ENCODE data around the gene CLSTN1. TPM values are rescaled to one million over a fixed set of nuclear protein-coding genes. Genes with fewer than 3 reads are reported as not detected.

The CLSTN1 gene
- total RNA-seq, 1 experiment from 2014 or later: 100 TPM

GRCh38 chr1:9722378-9722749 lies 101.4 kb downstream of the CLSTN1 start:
- no peak overlapping the region for H3K23ac ChIP-seq (ENCODE audit: insufficient read length, low read depth, low read length)
- H3K56ac ChIP-seq (ENCODE audit: insufficient read length, low read depth, low read length): no peak overlapping the region
- H2AK5ac ChIP-seq (ENCODE audit: insufficient read length, low read length): no peak overlapping the region
- WGBS (ENCODE audit: extremely low coverage, insufficient read length, low lambda C conversion rate): no CpG with 5 or more reads among the region's 10 CpGs
- no peak overlapping the region for H3K14ac ChIP-seq (ENCODE audit: insufficient read depth, low read length)
- H3K23me2 ChIP-seq (ENCODE audit: insufficient read length, low read depth, low read length, poor library complexity, severe bottlenecking): peaks cover 3% of the 10 kb centered on the region
- no peak overlapping the region for H3K9ac ChIP-seq (ENCODE audit: extremely low read depth, insufficient read length, low read length)
- H3T11ph ChIP-seq (ENCODE audit: low read length): no peak overlapping the region
- H3K9me3 ChIP-seq (ENCODE audit: control insufficient read depth, low read depth, low read length): no peaks in the 10 kb centered on the region
- no peak overlapping the region for H2AFZ ChIP-seq (ENCODE audit: low read length)
- no peak overlapping the region for H2BK15ac ChIP-seq (ENCODE audit: low read depth, low read length)
- H4K20me1 ChIP-seq (ENCODE audit: control insufficient read depth, insufficient read depth, insufficient read length): no peaks in the 10 kb centered on the region
- H2BK20ac ChIP-seq (ENCODE audit: low read depth, low read length, poor library complexity, severe bottlenecking): no peak overlapping the region
- no peak for DNase-seq
- no peak overlapping the region for H3K27ac Mint-ChIP-seq
- no peak for TF ChIP-seq CTCF (conservative IDR thresholded peaks at IDR 0.05)
- no peak overlapping the region for H4K91ac ChIP-seq (ENCODE audit: insufficient read length, low read depth, low read length)
- H3K9me3 Mint-ChIP-seq: peaks cover 6% of the 10 kb centered on the region in 2 experiments; a peak in 4 of 5 replicates
- H3K4me1 Mint-ChIP-seq: peaks cover 10 to 16% of the 10 kb centered on the region in 2 experiments
- H2BK120ac ChIP-seq (ENCODE audit: low read depth, low read length, poor library complexity, severe bottlenecking): no peak overlapping the region
- H3K27me3 ChIP-seq (ENCODE audit: insufficient read depth, low read length): no peaks in the 10 kb centered on the region
- H3K27me3 Mint-ChIP-seq (ENCODE audit: low read depth): no peaks in the 10 kb centered on the region; the same call in 1 of the 2 replicates
- H3K36me3 Mint-ChIP-seq (ENCODE audit: insufficient read depth in 1 of 3, low read depth in 3 of 3): peaks cover 19 to 33% (median 30%) of the 10 kb centered on the region in 3 experiments
- no peak overlapping the region for H3K27ac ChIP-seq (ENCODE audit: insufficient read length, low read depth, low read length)
- no peak overlapping the region for H3K18ac ChIP-seq (ENCODE audit: insufficient read length, low read depth, low read length)
- H3K4me3 Mint-ChIP-seq: no peak overlapping the region
- H4K8ac ChIP-seq (replicated peaks; ENCODE audit: insufficient read length, low read depth, low read length): no peak overlapping the region
- H3K4me2 ChIP-seq (ENCODE audit: insufficient read depth, insufficient read length, low read length): no peak overlapping the region
- H4K5ac ChIP-seq (ENCODE audit: insufficient read length, low read depth, low read length): no peak overlapping the region
- no peak overlapping the region for H3K4ac ChIP-seq (ENCODE audit: low read depth, low read length)
- H2BK12ac ChIP-seq (ENCODE audit: insufficient read length, low read depth, low read length): no peak overlapping the region
- H2BK5ac ChIP-seq (ENCODE audit: insufficient read length, low read length): no peak overlapping the region
- no peaks in the 10 kb centered on the region for H3K79me2 ChIP-seq (ENCODE audit: insufficient read depth, low read length)
- H3K4me1 ChIP-seq (ENCODE audit: insufficient read depth, low read length): peaks cover 2% of the 10 kb centered on the region; the same call in 1 of the 2 replicates
- no peaks in the 10 kb centered on the region for H3K79me1 ChIP-seq (ENCODE audit: insufficient read depth, low read depth, low read length, poor library complexity, severe bottlenecking)
